ENCODE data around the gene CRELD2.
A peak's percentile ranks its signal among the peaks of the same experiment; 100 is the strongest.

The CRELD2 gene

GRCh38 chr22:49966041-49966773 lies 47.8 kb downstream of the CRELD2 start:
- Mint-ChIP-seq H3K4me3 (peak overlapping the region; percentile 14), H3K4me1 (peaks cover 51% of the 10 kb centered on the region), H3K36me3 (ENCODE audit: low read depth) (peaks cover 31% of the 10 kb centered on the region), H3K27me3 (no peaks in the 10 kb centered on the region), H3K27ac (no peak overlapping the region), H3K9me3 (no peaks in the 10 kb centered on the region)
- DNase-seq (no peak), ATAC-seq (no peak)

- Mint-ChIP-seq H3K4me1 (peaks cover 51% of the 10 kb centered on the region), H3K27ac (no peak overlapping the region), H3K36me3 (ENCODE audit: low read depth) (peaks cover 25% of the 10 kb centered on the region), H3K9me3 (no peaks in the 10 kb centered on the region), H3K4me3 (no peak overlapping the region), H3K27me3 (no peaks in the 10 kb centered on the region)
- ATAC-seq (no peak), DNase-seq (peak; percentile 22)
Measured at GRCh38 chr22:49966774-49967705, 48.6 kb downstream of the CRELD2 start.

- Mint-ChIP-seq H3K4me3 (peak overlapping the region; percentile 32), H3K27ac (peak overlapping the region; percentile 67), H3K36me3 (ENCODE audit: low read depth) (peaks cover 22% of the 10 kb centered on the region), H3K4me1 (peaks cover 51% of the 10 kb centered on the region), H3K27me3 (no peaks in the 10 kb centered on the region), H3K9me3 (no peaks in the 10 kb centered on the region)
- no peak for DNase-seq
- ATAC-seq = no peak
Measured at GRCh38 chr22:49967706-49968208, 49.3 kb downstream of the CRELD2 start.

- ATAC-seq (no peak), DNase-seq (no peak)
- no peaks in the 10 kb centered on the region for H3K9me3 Mint-ChIP-seq
- H3K27me3 Mint-ChIP-seq = no peaks in the 10 kb centered on the region
- H3K27ac Mint-ChIP-seq = no peak overlapping the region
- H3K4me1 Mint-ChIP-seq = peaks cover 51% of the 10 kb centered on the region
- peaks cover 16% of the 10 kb centered on the region for H3K36me3 Mint-ChIP-seq (ENCODE audit: low read depth)
- H3K4me3 Mint-ChIP-seq = peak overlapping the region; percentile 48
Measured at GRCh38 chr22:49968313-49968830, 49.9 kb downstream of the CRELD2 start.

- Mint-ChIP-seq H3K36me3 (ENCODE audit: low read depth) (peaks cover 9% of the 10 kb centered on the region), H3K4me1 (peaks cover 45% of the 10 kb centered on the region), H3K4me3 (peak overlapping the region; percentile 48), H3K27ac (peak overlapping the region; percentile 22), H3K27me3 (no peaks in the 10 kb centered on the region), H3K9me3 (no peaks in the 10 kb centered on the region)
- ATAC-seq (no peak), DNase-seq (no peak)
Measured at GRCh38 chr22:49968831-49969661, 50.6 kb downstream of the CRELD2 start.

- Mint-ChIP-seq H3K9me3 (no peaks in the 10 kb centered on the region), H3K27ac (peak overlapping the region; percentile 83), H3K4me1 (peaks cover 36% of the 10 kb centered on the region), H3K36me3 (ENCODE audit: low read depth) (peaks cover 2% of the 10 kb centered on the region), H3K27me3 (no peaks in the 10 kb centered on the region), H3K4me3 (no peak overlapping the region)
- ATAC-seq (peak; percentile 1), DNase-seq (no peak)
Measured at GRCh38 chr22:49969751-49970527, 51.5 kb downstream of the CRELD2 start.

GRCh38 chr22:49970528-49971231 lies 52.2 kb downstream of the CRELD2 start:
- DNase-seq = peak; percentile 96
- peak; percentile 82 for ATAC-seq
- peaks cover 4% of the 10 kb centered on the region for H3K36me3 Mint-ChIP-seq (ENCODE audit: low read depth)
- H3K27ac Mint-ChIP-seq = peak overlapping the region; percentile 83
- H3K9me3 Mint-ChIP-seq = no peaks in the 10 kb centered on the region
- no peaks in the 10 kb centered on the region for H3K27me3 Mint-ChIP-seq
- peaks cover 38% of the 10 kb centered on the region for H3K4me1 Mint-ChIP-seq
- H3K4me3 Mint-ChIP-seq = no peak overlapping the region

- peaks cover 40% of the 10 kb centered on the region for H3K4me1 Mint-ChIP-seq
- peak; percentile 83 for DNase-seq
- H3K4me3 Mint-ChIP-seq = no peak overlapping the region
- no peaks in the 10 kb centered on the region for H3K27me3 Mint-ChIP-seq
- peak overlapping the region; percentile 83 for H3K27ac Mint-ChIP-seq
- peaks cover 2% of the 10 kb centered on the region for H3K9me3 Mint-ChIP-seq
- H3K36me3 Mint-ChIP-seq (ENCODE audit: low read depth) = peaks cover 6% of the 10 kb centered on the region
- peak; percentile 40 for ATAC-seq
Measured at GRCh38 chr22:49971232-49972162, 53.1 kb downstream of the CRELD2 start.

GRCh38 chr22:49972163-49973017 lies 54.0 kb downstream of the CRELD2 start:
- H3K9me3 Mint-ChIP-seq = peaks cover 7% of the 10 kb centered on the region
- H3K4me1 Mint-ChIP-seq = peaks cover 38% of the 10 kb centered on the region
- ATAC-seq = no peak
- peaks cover 11% of the 10 kb centered on the region for H3K36me3 Mint-ChIP-seq (ENCODE audit: low read depth)
- peak; percentile 41 for DNase-seq
- no peaks in the 10 kb centered on the region for H3K27me3 Mint-ChIP-seq
- H3K4me3 Mint-ChIP-seq = no peak overlapping the region
- H3K27ac Mint-ChIP-seq = no peak overlapping the region

- no peak for DNase-seq
Measured at GRCh38 chr22:49973018-49973961, 54.9 kb downstream of the CRELD2 start.

More at GRCh38 chr22:49973018-49973961, 54.9 kb downstream of the CRELD2 start:
- Mint-ChIP-seq H3K9me3 (peaks cover 8% of the 10 kb centered on the region), H3K27me3 (no peaks in the 10 kb centered on the region), H3K27ac (no peak overlapping the region), H3K4me3 (no peak overlapping the region), H3K4me1 (peaks cover 37% of the 10 kb centered on the region), H3K36me3 (ENCODE audit: low read depth) (peaks cover 17% of the 10 kb centered on the region)
- ATAC-seq = no peak

Measured in activated naive CD8-positive, alpha-beta T cell treated with anti-CD3 and anti-CD28 coated beads, Interleukin-2, amount 50 U/mL, for 24 hours (primary cell).